Central memory CD4-positive, alpha-beta T cell (primary cell): ENCODE data around the gene TMA7.
A peak's percentile ranks its signal among the peaks of the same experiment; 100 is the strongest.
"Not testable (repeated sequence)": the region's sequence is repeated elsewhere in the genome, so short reads cannot be mapped to it uniquely, and the experiment has no call there.

Experiments
- DNase-seq: peaks from one replicate; pipeline ENCODE4 v3.0.0; 2022
- total RNA-seq, 3 experiments: gene quantifications; one replicate each; lab custom pipeline; 2026; lab: John Stamatoyannopoulos, UW

Gene TMA7
- total RNA-seq: 60.6 to 135 (median 108) reads per million in 3 experiments

DNA sequence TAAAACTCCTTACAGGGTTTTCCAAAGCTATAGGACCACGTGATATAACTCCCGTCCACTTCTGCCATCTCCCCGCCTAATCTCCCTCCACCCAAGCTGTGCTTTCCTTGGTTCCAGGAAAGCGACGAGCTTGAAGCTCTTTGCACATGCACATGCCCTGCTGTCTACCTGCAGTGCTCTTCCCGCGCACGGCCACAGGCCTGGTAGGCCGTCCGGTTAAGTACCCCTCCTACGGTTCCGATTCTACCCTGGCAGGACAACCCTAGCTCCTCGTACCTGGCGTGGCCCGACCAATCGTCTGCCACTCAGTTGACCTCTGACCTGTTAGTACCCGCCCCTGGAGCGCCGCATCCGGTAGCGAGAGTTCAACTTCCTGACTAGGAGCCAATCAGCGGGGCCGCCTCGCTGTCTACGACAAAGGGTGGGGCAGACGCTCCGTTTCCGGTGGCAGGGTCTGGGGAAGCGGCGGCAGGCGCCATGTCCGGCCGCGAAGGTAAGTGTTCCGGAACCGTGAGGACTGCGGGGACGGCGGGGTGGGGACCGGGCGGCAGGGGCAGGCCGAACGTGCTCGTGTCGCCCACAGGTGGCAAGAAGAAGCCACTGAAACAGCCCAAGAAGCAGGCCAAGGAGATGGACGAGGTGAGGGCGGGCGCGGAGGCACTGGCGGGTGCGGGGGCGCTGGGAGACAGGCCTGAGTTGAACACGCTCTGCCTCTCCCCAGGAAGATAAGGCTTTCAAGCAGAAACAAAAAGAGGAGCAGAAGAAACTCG, at the start of gene TMA7, which contains the start of gene CCDC51:
TSS of gene TMA7 (plus strand) at position 438 of the 770 bp plus-strand sequence. CDS start at position 478, 40 bp downstream.
TSS of gene CCDC51 (minus strand) at position 300 of the 770 bp plus-strand sequence. CDS start 4,991 bp downstream, outside the sequence.
- peak; percentile 97 for DNase-seq

DNA sequence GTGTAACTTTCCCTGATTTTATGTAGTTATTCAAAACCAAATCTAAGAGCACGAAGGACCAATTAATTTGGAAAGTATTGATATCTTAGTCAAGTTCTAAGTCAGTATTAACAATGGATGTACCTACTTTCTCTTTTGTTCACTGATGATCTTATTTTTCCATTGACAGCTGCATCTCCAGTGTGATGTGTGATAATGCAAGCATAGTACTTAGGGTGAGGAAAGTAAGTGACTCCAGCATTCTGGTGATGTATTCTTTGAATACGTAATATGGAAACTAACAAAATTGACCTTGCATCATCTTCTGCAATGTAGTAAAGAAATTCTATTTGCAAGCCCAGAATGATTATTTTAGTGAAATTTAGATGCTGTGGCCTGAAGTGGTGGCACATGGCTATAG, 45.7 kb upstream of the TMA7 start:
- DNase-seq: no peak

DNA sequence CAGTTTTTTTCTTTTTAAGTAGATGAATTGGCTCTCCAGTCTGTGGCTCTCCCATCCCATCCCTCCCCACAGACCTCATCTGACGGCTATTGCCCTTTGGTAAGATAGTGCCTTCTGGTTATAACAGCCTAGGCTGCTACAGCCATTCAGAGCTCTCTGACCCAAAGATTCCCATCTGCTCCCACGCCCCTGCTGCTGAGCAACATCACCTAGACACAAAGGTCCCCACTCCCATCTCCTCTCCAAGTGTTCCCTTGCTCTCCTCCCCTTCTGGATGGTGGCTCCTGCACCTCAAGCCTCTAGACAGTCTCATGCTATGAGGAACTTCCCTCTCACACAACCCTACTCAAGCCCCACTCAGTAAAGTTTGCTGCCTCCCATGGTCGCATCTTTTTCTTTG, 44.3 kb upstream of the TMA7 start:
- no peak for DNase-seq

DNA sequence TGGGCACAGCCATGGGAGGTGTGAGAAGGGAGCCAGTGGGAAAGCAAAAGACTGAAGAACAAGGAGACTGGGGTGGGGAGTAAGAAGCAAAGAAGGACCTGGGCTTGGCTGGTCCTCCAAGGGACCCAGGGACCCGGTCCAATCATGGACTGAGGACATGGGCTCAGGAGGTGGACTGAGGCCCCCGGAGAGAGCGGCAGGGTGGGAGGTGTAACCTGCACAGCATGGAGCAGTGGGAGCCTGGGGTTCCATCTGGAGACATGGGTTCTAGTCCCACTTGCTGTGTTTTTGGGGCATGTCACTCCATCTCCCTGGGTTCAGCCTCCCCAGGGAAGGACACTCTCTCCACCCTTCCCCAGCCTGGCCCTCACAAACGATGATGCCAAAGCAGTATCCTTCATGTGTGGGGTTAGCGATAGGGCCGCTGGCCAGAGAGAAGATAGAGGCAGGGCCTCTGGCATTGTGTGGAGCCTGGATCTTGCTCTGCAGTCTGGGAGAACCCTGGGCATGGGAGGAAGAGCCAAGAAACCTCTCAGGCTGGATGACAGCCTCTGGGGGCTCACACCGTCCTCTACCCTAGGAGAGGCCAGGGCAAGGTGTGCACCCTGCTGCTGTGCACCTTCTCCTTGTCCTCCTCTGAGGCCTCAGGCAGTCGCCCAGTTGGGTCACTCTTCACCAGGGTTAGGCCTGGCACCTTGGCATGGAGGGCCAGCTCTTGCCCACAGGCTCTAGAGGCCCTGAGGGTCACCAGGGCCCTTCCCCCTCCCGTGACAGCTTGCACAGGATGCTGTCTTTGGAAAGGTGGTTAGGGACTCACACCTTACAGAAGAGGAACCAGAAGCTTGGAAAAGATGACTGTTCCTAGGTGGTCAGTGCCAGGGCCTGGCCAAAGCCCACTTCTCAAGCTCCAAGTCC, 42.0 kb upstream of the TMA7 start:
- no peak for DNase-seq

DNA sequence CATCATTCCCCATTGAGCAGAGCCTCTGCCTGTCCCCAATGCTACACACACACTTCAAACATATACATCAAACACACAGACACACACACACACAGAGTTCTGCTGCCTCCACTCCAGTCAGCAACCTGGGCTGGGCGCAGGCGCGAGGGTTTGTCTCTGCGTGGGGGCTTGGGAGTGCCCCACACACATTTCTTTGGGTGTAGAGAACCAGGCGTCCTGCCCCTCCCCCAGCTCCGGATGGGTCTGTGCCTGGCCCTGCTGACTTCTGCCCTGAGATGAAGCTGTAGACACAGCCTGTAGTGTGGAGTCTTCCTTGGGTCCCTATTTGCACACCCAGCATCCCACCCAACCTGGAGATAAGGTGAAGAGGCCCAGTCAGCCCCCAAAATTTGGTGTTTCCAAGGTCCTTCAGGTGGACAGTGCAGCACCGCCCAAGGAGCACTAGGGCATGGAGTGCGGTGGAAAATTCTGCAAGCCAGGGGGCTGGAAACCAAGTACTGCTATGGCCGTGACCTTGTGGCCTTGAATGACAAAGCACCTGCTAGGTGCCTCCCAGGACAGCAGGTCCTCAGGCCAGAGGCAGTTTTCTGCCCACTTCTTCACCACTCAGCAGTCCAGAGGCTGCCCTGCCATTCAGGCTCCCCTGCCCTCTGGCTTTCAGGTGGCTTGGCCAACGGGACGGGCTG, 41.2 kb upstream of the TMA7 start:
- DNase-seq: no peak

DNA sequence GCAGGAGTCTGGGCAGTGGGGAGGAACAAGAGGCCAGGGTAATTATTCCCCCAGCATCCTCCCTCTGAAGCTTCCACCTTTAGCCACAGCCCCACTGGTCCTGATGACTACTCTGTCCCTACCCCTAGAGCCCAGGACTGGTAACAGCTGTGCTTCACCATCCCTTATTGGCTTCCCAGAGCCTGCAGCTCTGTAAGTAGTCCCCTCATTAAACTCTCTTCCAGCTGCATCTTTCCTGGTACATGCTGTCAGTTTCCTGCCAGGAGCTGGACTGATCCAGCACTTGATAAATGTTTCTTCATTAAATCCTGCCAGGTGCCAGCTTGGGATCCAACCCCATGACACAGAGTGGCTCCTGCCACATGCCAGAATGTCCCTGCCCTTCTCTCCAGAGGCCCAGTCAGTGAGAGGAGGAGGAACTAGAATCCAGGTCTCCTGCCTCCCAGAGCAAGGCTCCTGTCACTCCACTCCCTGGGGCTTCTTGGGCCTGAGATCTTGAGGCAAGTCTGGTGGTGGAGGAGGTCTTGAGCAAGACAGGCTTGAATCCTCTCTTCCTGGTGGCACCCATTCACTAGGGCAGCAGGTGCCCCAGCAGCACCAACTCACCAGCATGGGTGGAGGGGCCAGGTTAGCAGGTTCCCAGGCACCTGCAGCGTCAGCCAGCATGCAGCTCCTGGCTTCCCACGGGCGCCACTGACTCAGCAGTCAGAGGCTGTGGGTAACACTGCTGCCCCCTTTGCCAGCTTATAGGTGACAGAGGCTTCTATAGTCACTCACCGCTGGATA, 40.5 kb upstream of the TMA7 start:
- DNase-seq: no peak

DNA sequence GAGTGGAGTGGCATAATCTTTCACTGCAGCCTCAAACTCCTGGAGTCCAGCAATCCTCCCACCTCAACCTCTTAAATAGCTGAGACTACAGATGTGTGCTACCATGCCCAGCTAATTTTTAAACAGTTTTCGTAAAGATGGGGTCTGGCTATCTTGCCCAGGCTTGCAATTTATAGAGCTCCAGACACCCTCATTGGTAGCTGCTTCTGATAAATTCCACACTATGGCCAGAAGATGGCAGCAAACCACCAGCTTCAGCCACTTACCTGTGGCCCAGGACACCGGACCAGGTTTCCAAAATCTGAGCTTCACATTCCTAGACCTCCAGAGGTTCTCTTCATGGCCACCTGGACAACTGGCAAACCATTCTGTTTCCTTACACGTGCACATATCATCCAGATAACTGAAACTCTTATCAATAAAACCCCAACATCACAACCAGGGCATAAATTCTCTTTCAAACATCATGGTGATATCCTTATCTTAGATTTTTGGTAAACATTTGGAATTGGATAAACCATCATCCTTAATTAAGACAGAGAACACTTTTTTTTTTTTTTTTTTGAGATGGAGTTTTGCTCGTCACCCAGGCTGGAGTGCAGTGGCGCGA, 39.1 kb upstream of the TMA7 start:
- DNase-seq: peak; percentile 68

DNA sequence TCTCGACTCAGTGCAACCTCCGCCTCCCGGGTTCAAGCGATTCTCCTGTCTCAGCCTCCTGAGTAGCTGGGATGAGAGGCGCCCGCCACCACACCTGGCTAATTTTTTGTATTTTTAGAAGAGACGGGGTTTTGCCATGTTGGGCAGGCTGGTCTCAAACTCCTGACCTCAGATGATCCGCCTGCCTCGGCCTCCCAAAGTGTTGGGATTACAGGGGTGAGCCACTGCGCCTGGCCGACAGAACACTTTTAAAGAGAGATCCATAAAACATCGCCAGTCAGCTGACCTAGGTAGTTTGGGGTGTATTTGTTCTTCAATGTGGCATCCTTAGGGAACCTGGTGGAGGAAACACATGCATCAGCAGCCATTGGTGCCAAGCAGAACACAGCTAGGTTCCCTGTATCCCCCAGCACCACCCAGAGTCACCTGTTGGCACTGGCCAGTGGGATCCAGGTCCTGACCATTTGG, 38.6 kb upstream of the TMA7 start:
- DNase-seq: not testable (repeated sequence)

DNA sequence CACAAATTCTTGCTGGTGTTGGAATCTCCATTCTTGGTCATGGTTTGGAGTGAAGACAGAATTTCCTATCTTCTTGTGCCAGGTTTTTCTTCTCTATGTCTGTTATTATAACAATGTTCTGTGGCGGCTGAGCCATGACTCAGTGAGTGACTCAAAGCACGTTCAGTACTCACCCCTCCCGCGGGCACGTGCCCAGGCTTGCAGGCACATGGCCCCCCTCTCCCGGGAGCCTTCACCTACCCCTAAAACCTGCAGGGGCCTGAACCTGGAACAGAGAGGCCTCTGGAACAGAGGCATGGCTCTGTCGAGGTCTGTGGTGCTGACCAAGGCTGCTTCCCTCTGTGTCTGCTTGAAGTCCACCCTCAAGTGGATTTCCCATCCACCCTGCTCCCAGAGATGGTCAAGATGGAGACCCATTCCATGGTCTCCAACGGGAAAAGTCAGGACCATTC, 37.8 kb upstream of the TMA7 start:
- DNase-seq: no peak

DNA sequence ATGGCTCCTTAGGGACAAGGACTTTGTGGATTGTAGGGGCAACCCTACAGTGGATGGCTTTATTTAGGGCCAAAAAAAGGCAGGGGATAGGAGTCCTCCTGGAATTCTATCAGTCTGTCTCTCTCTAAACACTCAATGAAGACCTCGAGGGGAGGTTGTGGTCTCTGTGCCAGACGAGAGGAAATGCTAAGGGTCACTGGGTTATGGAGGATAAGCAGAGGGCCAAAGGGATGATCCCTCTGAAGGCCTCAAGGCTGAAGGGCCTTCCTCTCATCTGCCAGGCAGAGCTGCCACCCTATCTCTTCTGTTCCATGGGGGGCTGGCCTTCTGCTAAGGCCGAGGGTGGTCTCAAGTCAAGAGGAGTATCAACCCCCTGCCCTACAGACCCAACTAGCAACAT, 37.1 kb upstream of the TMA7 start:
- DNase-seq: no peak

DNA sequence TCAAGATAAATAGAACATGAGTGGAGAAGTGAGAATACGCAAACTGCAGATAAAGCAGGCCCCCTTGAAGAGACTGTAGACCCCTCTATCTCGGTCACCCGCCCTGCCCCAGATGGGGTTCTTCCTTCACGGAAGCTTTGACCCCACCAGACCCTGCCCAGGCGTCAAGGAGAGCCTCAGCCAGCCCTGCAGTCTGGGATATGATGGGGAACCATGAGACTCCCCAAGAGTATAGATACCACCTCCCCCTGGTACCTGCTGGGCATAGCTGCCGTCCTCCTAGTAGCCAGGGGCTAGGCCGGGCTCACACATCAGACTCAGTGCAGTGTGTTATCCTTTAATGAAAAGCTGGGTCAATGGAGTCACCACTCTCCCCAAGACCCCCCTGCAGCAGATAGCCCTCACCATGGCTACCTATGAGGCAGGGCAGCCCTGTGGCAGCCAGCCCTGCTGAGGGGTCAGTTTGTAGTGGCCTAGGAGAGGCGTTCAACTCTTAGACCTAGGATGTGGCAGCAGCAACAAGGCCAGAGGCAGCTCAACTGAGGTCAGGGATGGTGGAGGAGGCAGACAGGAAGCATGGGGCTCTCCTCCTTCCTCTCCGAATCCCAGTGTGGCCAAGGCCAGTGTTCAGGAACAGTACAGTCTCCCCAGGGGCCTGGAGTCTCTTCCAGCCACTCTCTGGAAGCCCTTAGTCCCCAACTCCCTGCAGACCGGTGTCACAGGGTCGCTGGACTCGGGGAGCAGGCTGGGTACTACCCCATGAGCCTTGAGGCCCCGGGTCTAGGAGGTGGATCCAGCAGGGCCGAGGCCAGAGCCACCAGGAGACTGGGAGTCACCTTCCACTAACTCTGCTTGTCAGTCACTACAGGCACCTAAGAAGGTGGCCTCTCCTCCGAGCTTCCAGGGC, 36.3 kb upstream of the TMA7 start:
- DNase-seq: no peak

DNA sequence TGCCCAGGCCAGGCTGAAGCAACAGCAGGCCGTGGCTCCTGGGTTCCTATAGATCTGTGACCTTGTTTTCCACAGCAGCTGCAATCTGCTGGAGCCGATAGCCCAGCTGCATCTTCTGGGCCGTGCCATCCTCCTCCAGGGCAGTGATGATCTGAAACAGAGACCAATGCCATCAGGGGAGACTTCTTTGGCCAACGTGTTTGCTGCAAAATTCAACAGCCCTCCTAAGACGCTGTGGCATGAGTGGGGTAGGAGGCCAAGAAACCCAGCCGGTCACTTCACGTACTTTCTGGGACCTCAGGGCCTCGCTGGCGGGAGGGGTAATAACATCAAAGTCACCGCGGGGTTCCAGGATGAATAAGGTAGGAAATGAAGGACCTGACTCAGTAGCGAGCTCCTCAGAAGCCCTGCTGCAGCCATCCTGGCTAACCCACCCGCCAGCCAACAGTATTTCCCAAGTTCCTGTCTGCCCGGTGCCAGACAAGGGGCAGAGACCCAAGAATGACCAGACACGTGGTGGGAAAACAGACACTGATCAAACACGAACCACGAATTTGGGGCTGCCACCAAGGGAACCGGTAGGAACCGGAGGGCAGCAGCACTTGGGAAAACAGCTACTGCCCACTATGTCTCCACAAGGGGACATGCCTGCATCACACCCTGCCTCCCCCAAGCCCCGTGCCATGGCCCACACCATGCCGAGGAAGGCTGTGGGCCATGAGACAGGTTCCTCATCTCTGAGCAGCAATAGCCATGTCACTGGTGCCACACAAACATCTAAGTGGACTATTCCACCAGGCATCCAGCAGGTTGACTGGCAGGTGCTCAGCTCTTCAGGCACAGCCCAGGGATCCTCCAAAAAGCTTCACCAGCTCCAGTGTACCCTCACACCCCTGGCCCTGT, 35.4 kb upstream of the TMA7 start:
- no peak for DNase-seq

DNA sequence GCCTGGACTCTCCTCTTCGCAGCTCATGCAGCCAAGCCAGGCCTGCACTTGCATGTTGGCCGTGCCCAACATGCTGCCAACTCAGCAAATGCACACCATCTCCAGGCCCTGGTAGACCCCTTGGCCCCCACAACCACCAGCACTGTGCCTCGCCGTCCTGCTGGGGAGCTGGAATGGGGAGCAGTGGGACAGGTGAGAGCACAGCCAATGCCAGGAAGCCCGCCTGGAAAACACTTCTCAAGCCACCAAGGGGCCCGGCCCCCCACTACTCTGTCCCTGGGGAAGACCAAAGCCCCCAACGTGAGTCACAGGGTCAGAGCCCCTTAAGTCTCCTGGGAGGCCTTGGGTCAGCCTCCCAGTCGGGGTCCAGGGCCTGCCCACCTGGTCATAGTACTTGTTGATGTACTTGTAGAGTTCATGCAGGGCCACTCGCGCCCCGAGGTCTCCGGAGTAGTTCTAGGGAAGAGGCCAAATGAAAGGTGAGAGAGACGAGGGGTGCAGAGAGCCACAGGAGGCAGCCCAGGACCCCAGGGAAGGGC, 34.6 kb upstream of the TMA7 start:
- DNase-seq: no peak

DNA sequence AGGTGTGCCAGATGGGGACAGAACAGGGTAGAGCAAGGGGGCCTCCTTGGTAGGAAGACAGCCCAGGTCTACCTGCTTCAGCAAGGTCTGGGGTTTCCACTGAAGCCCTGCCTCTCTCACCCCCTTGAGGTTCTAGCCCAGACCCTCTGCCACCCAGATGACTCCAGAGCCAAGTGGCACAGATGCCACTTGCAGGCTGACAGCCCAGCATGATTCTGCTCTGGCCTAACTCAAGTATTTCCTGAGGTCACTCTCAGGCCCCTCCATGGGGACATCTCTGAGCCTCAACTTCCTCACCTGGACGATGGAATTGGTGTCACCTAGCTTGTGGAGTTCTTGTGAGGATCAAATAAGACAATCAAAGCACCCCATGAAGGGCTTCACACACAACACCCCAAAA, 34.1 kb upstream of the TMA7 start:
- DNase-seq: no peak

DNA sequence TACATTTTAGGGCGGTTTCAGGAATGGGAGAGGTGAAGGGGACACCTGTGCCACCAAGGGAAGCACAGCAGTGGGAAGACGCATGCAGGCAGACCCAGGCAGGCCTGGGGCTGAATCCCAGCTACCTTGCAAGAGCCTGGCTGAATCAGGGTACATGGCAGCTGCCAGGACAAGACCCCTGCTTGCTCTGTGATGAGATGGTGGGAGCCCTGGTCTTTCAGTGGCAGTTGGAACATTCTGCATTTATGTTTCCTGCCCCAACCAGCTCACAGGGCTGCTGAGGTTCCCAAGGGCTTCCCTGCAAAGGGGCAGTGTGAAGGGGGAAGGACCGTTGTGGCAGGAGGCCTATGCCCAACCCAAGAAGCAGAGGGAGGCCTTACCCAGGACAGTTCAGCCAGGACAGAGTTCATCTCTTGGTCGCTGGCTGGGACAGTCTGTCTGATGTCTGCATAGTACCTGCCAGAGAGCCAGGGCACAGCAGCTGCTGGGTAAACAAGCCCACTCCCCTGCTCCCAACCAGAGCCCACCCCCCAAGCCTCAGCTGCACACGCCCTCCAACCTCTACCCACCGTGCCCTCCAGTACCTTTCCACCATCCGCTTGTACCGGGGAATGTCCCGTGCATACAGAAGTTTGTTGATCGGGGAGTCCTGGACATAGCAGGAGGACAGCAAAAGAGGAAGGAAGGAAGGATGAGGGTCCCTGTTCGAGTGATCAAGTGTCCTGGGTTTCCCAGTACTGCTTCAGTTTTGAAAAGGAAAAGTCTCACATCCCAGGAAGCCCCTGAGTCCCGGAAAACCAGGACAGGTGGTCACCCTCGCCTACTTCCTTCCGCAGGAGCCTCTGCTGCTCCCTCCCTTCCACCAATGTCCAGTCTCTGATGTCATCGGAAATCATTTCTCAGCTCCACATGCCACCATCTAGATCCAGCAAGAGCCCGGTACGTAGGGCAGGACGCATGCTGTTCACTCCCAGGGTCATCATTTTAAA, 33.3 kb upstream of the TMA7 start:
- DNase-seq: no peak

DNA sequence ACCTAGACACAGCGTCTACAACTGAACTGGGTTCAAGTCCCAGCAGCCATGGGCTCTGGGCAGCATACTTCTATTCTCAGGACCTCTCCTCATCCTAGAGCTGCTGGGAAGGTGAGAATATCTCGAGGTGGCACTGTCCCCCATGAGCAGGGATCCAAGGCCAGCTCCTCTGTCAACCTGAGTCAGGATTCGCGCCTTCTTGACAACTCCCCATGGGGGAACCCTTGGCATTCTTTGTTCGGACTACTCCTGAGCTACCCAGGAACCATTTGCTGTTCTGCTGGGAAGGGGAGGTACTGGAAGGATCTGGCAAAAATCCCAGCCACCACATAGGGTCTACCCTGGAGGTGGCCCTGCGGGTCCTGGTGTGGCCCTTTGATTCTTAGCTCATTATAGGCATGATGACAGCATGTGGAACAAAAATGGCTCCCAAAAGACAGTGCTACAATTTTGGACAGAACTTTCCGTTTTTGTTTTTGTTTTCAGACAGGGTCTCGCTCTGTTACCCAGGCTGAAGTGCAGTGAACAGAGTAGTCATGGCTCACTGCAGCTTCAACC, 32.4 kb upstream of the TMA7 start:
- DNase-seq: no peak

DNA sequence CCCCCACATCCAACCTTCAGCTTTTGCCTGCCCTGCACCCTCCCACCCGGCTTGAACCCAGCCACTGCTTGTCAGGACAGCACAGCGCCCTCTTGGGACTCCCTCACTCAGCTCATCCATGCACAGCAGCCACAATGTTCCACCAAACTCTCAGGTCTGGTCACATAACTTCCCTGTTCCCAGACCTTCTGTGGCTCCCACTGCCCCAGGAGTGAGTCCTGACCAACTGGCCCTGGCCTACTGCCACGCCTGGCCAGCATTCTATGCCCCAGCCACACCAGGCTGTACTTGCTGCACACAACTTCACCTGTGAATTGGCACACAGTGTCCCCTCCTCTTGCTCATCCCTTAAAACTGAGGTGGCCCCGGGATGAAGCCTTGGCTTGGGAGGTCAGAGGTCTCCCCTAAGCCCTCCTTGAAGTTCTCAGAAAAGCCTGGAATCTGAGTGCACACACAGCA, 31.2 kb upstream of the TMA7 start:
- no peak for DNase-seq
